Measurements from ENCODE around the gene ZBTB44. TPM values are rescaled to one million over a fixed set of nuclear protein-coding genes. Genes with fewer than 3 reads are reported as not detected.
"Not testable (repeated sequence)": the region's sequence is repeated elsewhere in the genome, so short reads cannot be mapped to it uniquely, and the experiment has no call there.

Gene ZBTB44
- total RNA-seq, 1 experiment from 2014 or later = 27.5 TPM

- intact Hi-C loops (cut with micrococcal nuclease) = no loop called here
- POLR2A ChIA-PET (ENCODE audit: unreplicated experiment) = no interaction called here
- Histone ChIP-seq H3K9me3 (ENCODE audit: low read length) (no peaks in the 10 kb centered on the region), H3K4me1 (ENCODE audit: insufficient read depth, low read length) (peaks cover 9% of the 10 kb centered on the region; the same call in 1 of the 2 replicates), H3K79me2 (ENCODE audit: low read length) (peaks cover 5% of the 10 kb centered on the region; the same call in 1 of the 2 replicates), H3K36me3 (ENCODE audit: low read depth, low read length) (no peaks in the 10 kb centered on the region), H3F3A (ENCODE audit: low read length, unreplicated experiment) (no peaks in the 10 kb centered on the region), H3K4me3 (ENCODE audit: low read length) (no peak overlapping the region), H3K27ac (ENCODE audit: low read length) (no peak overlapping the region), H2AFZ (ENCODE audit: low read length) (no peak overlapping the region), H3K27me3 (ENCODE audit: low read length) (no peaks in the 10 kb centered on the region), H3K9me2 (replicated peaks; ENCODE audit: low read length) (no peaks in the 10 kb centered on the region), H3K9ac (ENCODE audit: low read length) (no peak overlapping the region), H4K20me1 (ENCODE audit: low read length) (no peaks in the 10 kb centered on the region), H3K4me2 (ENCODE audit: low read length) (no peak overlapping the region)
- CTCF ChIA-PET = no interaction called here
- DNase-seq (peak; percentile 50), ATAC-seq (peak; percentile 74)
- no TSS peak for BruUV-seq (replicated peaks)
- TF ChIP-seq EZH2phosphoT487 (IDR thresholded peaks at IDR 0.05; ENCODE audit: borderline replicate concordance, low read length) (no peak), CTCF (conservative IDR thresholded peaks at IDR 0.05; ENCODE audit: low read depth, low read length) (no peak), EZH2 (IDR thresholded peaks at IDR 0.05; ENCODE audit: low read length, unreplicated experiment) (no peak)
Measured at GRCh38 chr11:130246738-130247137, 68.0 kb downstream of the ZBTB44 start.

GRCh38 chr11:130246270-130246669 is 68.4 kb downstream of the ZBTB44 start:
- H3K27me3 ChIP-seq (ENCODE audit: low read length) = no peaks in the 10 kb centered on the region
- peaks cover 5% of the 10 kb centered on the region; the same call in 1 of the 2 replicates for H3K79me2 ChIP-seq (ENCODE audit: low read length)
- no peak overlapping the region for H3K4me3 ChIP-seq (ENCODE audit: low read length)
- peaks cover 9% of the 10 kb centered on the region; the same call in 1 of the 2 replicates for H3K4me1 ChIP-seq (ENCODE audit: insufficient read depth, low read length)
- H4K20me1 ChIP-seq (ENCODE audit: low read length) = no peaks in the 10 kb centered on the region
- H3K27ac ChIP-seq (ENCODE audit: low read length) = no peak overlapping the region
- H2AFZ ChIP-seq (ENCODE audit: low read length) = no peak overlapping the region
- intact Hi-C loops (cut with micrococcal nuclease) = no loop called here
- no peaks in the 10 kb centered on the region for H3K9me3 ChIP-seq (ENCODE audit: low read length)
- no peak for DNase-seq
- ChIA-PET POLR2A (ENCODE audit: unreplicated experiment) (no interaction called here), CTCF (no interaction called here)
- BruUV-seq (replicated peaks) = no TSS peak
- no peaks in the 10 kb centered on the region for H3K9me2 ChIP-seq (replicated peaks; ENCODE audit: low read length)
- no peak overlapping the region for H3K4me2 ChIP-seq (ENCODE audit: low read length)
- no peak overlapping the region for H3K9ac ChIP-seq (ENCODE audit: low read length)
- ATAC-seq = no peak
- no peaks in the 10 kb centered on the region for H3F3A ChIP-seq (ENCODE audit: low read length, unreplicated experiment)
- H3K36me3 ChIP-seq (ENCODE audit: low read depth, low read length) = no peaks in the 10 kb centered on the region
- TF ChIP-seq EZH2phosphoT487 (IDR thresholded peaks at IDR 0.05; ENCODE audit: borderline replicate concordance, low read length) (no peak), CTCF (conservative IDR thresholded peaks at IDR 0.05; ENCODE audit: low read depth, low read length) (no peak), EZH2 (IDR thresholded peaks at IDR 0.05; ENCODE audit: low read length, unreplicated experiment) (no peak)

GRCh38 chr11:130245375-130245774 is 69.3 kb downstream of the ZBTB44 start:
- H3K9ac ChIP-seq (ENCODE audit: low read length); BruUV-seq (replicated peaks); POLR2A ChIA-PET (ENCODE audit: unreplicated experiment); H3F3A ChIP-seq (ENCODE audit: low read length, unreplicated experiment); H2AFZ ChIP-seq (ENCODE audit: low read length); H3K4me2 ChIP-seq (ENCODE audit: low read length); H3K9me3 ChIP-seq (ENCODE audit: low read length); intact Hi-C loops (cut with micrococcal nuclease); H3K27me3 ChIP-seq (ENCODE audit: low read length); H4K20me1 ChIP-seq (ENCODE audit: low read length); H3K4me3 ChIP-seq (ENCODE audit: low read length); DNase-seq; H3K36me3 ChIP-seq (ENCODE audit: low read depth, low read length); CTCF ChIA-PET; H3K79me2 ChIP-seq (ENCODE audit: low read length); H3K9me2 ChIP-seq (replicated peaks; ENCODE audit: low read length); ATAC-seq; H3K4me1 ChIP-seq (ENCODE audit: insufficient read depth, low read length); H3K27ac ChIP-seq (ENCODE audit: low read length): not testable (repeated sequence)

Measured in PC-3 (cell line).